HG03575 (cell line): ENCODE data around the gene CNOT4.
"Not testable (repeated sequence)": the region's sequence is repeated elsewhere in the genome, so short reads cannot be mapped to it uniquely, and the experiment has no call there.

ENCODE experiments used
- ATAC-seq: cut with Tn5 transposase; IDR thresholded peaks from one replicate; pipeline ENCODE4 v1.9.1; 2021; ENCODE audit not compliant: unreplicated experiment, insufficient number of reproducible peaks, low FRiP score; ENCODE audit errors: extremely low read depth

The CNOT4 gene

DNA sequence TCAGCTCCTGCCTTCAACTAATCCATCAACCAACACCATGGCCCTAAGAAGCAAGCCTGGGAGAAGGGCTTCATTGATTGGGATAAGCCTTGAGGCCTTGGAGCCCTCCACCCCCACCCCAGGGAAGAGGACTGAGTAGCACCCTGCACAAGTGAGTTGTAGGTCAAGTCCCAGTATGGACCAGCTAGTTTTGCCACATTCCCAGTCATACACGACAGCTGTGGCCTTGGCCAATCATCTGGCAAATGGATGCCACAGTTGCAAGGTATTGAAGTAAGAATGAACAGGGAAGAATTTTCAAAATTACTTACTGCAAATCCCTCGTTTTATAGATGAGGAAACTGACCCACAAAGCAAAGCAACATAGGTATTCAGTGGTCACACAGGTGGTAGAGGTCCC is 166.5 kb downstream of the CNOT4 start:
- ATAC-seq: no peak

DNA sequence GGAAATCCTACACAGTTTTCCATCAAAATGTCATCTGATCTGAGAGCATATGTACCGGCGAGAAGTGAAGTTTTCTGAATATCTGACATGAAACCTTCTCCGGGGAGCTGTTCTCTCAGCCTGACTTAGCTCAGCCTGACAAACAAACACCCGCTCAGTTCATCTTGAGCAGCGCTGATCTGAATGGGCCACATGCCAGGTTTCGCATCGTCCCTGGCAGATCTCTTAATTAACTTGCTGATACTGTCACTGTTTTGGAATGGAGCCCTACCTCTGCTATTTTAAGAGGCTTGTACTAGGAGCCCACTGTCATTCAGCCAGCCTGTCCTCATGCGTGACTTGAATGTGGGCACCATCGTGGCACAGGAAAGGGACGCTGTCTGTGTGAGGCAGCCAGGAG is 167.0 kb downstream of the CNOT4 start:
- no peak for ATAC-seq

DNA sequence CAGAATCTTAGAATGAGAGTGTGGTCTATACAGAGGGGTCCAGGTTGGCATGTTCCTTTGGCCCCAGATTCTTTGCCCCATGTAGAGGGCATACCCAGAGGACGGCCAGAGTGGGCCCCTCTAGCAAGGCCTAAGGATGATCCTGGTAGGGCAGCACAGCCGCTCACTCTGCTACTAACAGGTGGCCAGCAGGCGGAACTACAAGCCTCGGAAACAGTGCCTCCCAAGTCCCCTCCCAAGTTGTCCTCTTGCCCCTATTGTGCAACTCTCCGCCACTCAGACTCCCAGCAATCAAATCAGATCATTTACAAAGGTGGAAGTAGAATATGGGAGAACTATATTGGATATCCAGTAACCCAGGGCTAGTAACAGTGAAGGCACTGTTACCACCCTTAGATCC is 168.9 kb downstream of the CNOT4 start:
- ATAC-seq: no peak

DNA sequence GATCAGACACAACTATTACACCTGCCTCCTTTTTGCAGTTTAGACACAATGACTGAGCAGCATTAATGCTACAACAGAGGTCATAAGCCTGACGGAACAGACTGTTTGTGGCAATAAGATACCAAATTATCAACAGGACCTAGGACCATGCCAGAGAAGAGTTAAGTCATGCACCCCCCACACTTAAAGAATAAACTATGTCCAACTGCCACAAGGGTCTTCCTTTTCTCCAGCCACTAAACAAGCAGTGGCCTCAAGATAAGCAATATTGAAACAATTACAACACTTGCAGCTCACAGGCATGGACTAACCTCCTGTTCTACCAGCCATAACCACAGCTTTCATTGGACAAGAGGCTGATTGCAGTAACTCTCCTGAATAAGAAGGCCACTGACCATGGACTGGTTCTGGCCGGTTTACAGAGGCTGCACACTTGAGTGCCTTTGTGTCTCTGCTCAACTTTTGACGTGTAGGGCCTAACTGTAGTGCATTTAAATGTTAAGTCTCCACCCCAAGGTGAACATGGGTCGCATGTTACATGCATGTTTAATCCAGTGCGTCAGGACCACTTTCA is 171.8 kb downstream of the CNOT4 start:
- no peak for ATAC-seq

DNA sequence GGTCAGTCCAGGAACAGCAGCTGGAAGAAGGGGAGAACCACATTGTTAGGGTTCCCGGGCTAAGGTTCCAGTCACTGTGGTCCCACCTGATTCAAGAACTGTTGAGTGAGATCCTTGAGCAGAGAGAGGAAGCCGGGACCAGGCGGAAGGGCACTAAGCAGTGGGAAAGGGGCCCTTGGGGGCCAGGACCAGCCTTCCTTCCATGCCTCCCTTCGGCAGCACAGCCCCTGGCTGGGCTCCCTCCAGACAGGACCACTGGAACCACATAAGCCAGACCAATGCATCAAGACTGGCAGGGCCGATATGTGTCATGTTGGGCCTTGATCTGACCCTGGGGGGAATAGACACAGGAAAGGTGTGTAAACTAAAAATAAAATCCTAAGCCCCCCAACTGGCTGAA is 172.4 kb downstream of the CNOT4 start:
- ATAC-seq: no peak

DNA sequence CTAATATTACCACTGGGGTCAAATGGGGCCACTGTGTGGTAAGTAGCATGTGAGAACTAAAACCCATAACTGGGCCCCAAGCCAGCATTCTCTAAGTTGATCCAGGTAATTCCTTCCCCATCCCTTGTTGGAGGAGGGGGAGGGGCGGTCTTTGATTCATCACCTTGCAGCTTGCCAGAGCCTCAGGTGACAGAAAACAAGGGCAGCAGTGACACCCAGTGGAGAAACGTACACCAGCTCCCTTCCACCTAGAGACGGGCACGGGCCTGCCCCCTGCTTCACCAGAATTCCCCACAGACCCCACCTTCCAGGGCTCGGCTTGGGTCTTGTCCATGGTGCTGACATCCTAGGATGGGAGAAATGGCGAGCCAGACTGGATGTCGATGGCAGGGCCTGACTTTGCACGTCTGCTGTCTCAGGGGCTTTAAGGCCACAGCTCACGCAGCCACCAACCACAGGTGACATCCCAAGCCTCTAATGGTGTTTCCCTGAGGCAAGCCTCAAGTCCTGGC is 174.2 kb downstream of the CNOT4 start:
- no peak for ATAC-seq

DNA sequence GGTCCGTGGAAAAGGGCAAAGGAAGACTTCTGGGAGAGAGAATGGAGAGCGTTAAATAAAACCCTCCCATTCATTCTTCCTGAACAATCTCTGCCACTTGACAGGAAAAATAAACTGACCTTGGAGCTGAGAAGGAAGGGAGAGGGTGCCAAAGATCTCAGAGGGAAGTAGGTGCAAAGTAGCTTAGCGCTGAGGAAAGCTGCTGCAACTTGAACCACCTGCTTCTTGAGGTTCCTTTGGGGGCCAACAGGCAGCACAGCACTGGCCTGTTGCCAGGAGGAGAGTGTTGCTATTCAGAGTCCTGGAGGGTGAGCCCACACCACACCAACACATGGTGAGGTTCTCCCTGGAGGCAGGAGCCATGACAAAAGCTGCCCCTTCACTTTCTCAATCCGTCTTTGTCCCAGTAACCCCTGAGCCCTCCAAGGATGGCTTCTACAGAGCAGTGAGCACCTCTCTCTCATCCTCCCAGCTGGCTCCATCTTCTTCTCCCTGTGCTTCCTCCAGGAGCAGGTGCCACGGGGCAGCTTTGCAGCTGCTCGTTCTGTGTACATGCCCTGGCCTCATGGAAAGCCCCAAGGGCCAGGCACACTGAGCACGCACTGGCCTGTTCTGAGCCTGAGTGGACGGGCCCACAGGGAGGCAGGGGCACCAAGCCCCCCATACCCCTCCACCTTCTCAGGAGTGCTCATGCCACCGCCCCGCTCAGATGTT is 174.9 kb downstream of the CNOT4 start:
- ATAC-seq: no peak

DNA sequence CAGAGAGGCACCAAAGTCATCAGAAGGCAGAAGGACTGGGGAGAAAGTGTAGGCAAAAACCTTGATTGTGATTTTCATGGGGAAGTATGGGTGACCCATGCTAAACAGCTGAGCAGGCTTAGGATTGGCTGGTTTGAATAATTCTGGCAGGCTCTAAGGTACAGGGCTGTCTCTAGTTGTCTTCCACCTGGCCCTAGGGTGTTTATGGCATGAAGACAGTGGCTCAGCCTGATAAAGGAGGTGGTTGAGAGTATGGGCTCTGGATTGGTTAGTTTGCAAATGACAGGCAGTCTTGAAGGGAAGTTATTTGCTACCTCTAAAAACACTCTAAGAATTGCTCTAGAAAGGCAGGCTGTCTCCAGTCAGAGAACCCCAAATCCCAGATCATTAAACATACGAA is 176.0 kb downstream of the CNOT4 start:
- ATAC-seq: no peak

DNA sequence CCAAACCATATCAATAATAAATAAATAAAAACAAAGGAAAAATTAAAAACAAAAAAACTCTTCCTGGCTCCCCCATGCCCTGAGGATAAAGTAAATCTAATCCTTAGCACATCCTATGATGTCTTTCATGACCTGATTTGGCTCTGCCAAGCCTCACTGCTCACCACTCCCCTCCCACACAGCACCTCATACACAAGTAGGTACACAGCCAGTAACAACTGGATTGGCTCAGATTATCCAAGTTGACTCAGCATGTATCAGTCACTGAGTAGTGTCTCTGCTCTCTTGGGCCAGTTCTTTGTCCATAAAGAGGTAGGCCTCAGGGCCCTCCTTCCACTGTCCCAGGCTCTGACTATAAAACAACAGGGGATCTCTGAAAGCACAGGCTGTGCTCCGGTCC is 176.7 kb downstream of the CNOT4 start:
- no peak for ATAC-seq

DNA sequence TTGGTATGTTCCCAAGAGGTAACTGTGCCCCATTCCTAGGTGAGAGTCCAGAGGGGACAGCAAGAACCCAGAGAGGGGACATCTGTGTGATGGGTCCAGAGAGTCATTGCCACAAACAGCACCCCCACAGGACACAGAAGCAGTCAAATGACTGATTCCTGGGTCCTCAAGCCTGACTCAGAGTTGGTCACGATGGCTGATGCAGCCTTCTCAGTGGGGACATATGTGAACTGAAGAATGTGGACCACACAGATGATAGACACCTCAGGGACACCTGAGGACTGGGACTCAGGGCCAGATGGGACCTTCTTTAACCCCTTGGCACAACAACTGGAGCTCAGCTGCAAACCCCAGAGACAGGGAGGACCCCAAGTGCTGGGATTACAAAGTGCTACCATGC is 179.8 kb downstream of the CNOT4 start:
- ATAC-seq: no peak

DNA sequence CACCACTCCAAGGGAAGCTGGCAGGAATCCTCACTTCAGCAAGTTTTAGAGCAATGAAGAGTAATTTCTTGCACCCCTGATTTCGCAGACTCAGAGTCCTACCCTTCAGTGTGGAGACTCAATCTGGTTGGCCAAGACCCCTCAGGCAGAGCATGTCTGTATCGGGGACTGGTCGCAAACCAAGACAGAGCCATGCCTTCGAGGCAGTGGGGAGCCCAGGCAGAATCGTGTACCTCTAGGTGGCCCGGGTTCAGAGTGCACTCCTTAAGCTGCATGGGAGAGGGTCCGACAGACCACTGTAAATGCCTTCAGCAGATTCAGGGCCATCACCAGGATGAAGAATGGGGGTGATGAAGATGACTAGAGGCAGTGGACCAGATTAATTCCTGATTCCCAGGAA is 181.4 kb downstream of the CNOT4 start:
- ATAC-seq: no peak

DNA sequence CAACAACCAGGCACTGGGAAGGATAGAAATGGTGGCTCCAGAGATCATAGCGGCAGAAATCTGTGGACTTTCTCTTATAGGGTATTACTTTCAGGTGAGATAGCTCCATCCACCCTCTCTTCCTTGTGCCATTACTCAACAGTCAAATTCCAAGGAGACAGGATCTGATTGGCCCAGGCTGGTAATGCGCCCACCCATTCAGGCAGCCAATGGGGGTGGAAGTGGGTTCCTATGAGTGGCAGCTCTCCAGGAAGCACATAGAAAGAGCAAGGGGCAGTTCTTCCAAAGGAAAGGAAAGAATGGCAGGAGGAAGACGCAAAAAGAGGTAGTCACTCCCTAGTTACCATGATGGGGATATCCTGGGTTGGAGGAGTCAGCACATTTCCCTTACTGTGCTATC is 181.8 kb downstream of the CNOT4 start:
- no peak for ATAC-seq

DNA sequence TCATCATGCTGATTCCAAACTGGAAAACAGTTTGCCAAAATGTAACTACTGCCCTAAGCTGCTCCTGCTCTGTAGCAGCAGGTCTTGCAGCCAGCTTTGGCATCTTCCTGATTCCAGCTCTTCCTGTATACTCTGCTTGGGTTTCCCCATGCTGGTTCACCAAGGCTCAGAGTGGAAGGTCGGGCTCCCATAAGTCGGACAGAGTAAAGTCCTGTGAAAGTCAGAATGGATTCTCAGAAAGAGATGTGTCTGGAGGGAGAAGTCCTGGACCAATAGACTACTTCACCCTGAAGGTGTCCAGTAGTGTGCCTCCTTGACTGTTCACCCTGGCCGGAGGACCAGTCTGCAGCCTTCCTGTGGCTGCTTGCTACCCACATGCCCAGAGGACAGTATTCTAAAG is 182.4 kb downstream of the CNOT4 start:
- ATAC-seq: no peak

DNA sequence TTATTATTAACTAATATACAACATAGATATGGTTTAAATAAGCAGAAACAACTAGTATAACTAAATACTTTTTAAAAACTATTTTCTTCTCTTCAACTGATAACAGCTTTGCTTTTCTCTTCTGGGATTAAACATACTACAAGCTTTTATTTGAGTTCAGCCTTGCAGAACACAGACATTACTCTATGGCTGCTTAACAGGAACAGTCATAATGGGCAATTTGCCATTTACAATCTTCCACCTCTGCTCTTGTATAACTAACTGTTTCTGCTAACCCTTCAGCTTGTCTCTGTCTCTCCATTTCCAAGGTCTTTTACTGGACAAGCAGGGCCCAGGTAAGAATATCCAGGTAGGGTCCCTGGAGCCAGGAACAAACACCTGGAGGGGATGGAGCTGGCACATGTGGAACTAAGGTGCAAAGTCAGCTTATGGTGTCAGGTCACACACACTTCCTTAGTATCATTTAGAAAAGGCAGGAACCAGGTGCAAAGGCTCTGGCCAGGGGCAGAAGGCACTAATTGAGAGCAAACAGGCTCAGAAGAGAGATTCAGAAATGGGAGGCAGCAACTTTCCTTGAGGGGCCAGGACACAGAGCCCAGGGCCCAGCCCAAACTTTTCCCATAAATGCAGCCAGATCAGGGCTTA is 183.1 kb downstream of the CNOT4 start:
- no peak for ATAC-seq

DNA sequence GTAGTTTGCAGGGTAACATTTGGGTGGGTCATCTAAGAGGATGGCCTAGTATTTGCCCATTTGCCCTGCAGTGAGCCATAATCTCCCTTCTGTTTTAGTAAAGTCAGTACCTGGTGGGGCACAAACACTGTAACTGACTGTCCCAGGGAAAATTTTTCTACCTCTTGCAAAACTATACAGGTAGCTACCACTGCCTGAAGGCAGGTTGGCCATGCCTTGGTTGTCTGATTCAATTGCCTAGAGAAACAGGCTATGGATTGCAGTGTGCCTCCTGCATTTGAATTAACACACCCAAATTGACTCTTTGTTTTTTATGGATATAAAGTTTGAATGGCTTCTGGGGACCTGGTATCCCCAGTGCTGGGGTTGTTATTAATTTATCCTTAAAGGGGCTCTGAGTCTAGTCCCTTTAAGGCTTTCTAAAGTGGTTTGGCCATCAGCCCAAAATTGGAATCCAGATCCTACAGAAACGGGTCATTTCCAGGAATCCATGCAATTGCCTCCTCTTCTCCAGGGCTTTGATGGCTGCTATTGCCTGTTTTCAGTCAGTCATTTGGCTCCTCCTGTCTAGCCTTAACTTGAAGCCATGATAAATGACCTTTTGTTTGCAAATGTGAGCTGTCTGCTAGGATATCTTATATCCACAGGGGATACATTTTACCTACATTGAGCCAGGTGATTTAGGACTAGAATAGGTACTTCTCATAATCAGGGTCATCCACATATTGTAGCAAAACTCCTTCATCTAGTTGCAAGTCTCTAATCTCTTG is 187.1 kb downstream of the CNOT4 start:
- no peak for ATAC-seq

DNA sequence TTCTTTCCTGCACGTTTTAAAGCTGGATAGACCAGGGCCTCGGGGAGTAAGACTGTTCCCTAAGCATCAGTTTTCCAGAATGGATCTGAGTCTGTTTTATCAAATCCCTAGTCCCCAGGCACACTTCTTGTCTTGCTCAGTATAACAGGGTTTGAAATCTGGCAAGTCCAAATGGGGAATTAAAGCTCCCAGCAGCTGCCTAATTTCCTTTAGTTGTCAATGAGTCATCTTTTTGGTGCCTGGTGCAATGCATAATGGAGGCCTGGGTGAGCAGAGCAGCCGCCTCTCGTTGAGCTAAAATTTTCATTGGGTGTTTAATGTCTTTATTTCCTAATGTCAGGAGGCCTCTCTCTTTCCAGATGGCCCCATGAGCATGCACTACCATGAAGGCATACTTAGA is 188.3 kb downstream of the CNOT4 start:
- no peak for ATAC-seq

DNA sequence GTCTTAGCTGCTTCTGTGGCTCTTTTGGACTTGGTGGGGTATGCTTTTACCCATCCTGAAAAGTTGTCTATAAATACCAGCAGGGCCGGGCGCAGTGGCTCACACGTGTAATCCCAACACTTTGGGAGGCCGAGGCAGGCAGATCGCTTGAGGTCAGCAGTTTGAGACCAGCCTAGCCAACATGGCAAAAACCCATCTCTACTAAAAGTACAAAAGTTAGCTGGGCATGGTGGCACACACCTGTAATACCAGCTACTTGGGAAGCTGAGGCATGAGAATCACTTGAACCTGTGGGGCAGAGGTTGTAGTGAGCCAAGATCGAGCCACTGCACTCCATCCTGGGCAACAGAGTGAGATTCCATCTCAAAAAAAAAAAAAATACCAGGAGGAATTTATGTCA is 188.9 kb downstream of the CNOT4 start:
- ATAC-seq: not testable (repeated sequence)

DNA sequence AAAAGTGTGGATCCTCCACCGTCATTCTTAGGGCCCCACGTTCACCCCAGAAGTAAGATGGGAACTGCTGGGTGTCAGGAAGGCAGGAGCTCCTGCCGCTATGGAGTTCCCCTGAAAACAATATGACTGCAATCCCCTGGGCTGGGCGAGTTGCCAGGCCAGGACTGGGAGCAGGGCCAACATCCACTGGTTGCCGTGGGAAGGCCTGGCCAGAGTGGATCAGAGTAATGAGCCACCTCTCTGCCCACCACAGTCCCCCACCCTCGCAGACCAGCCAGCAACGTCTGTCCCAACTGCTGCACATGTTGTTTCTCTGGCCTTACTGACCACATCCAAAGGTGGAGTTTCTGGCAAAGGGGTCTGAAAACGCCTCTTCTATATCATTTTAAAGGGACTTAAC is 189.6 kb downstream of the CNOT4 start:
- ATAC-seq: no peak

DNA sequence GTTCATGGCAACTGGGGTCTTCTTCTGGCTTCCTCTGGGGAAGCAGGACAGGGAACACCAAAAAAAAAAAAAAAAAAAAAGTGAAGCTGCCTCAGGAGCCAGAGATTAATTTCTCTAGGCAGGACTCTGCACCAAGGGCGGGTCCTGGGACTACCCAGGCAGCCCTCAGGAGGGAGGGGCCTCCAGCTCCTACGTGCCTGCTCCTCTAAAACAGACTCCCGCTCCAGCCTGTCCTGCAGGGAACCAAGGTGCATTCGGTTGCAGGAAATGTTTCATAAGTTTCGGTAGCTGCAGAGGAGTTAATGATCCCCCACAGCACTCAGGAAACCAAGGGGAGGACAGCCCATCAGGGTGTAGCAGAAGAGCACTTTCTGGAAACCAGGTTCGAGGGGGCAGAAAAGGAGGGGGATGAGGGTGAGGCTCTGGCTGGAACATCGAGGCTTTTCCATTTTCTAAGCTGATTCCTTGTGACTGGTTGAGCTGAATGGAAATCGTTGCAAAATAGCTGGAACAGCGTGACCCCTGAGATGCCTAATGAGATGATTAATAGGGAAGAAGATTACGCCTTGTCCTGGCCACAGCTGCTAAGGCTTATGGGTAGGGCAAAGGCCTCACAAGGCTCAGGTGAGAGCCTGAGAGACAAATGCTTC is 192.1 kb downstream of the CNOT4 start:
- ATAC-seq: no peak
